Sigmoid colon (tissue), 7 donors: ENCODE results near the gene C19orf25. TPM values are rescaled to one million over a fixed set of nuclear protein-coding genes. Genes with fewer than 3 reads are reported as not detected.

Source experiments
- DNase-seq: peaks from one replicate; pipeline ENCODE4 v3.0.0-alpha.2; 2019
- H3K27ac ChIP-seq, 4 donors: fragments of 200-600 bp; sonication (generic); one replicate each; pipeline ENCODE4 v1.5.1; 2016 to 2019; ENCODE audit warnings: mild to moderate bottlenecking in 1 of 4
- H3K27me3 ChIP-seq, 3 donors: fragments of 200-600 bp; sonication (generic); one replicate each; pipeline ENCODE4 v1.5.1; 2019; ENCODE audit warnings: mild to moderate bottlenecking in 1 of 3
- H3K36me3 ChIP-seq, 4 donors: fragments of 200-600 bp; sonication (generic); one replicate each; pipeline ENCODE4 v1.5.1; 2016 to 2019
- H3K4me1 ChIP-seq, 4 donors: fragments of 200-600 bp; sonication (generic); one replicate each; pipeline ENCODE4 v1.5.1; 2017 to 2019
- H3K4me3 ChIP-seq, 4 donors: fragments of 200-600 bp; sonication (generic); one replicate each; pipeline ENCODE4 v1.5.1; 2017 to 2019; ENCODE audit warnings: mild to moderate bottlenecking in 2 of 4, moderate library complexity in 1 of 4
- H3K9me3 ChIP-seq, 4 donors: fragments of 200-600 bp in 3 of 4; sonication (generic) in 3 of 4; one replicate each; pipeline versions ENCODE4 v1.5.1 to v1.6.1; 2013 to 2019
- CTCF ChIP-seq, 4 experiments: fragments of 450-650 bp in 3 of 4; fragments of 200-600 bp in 1 of 4; IDR thresholded peaks; one replicate each; pipeline ENCODE4 v1.5.1; 2016 to 2019; ENCODE audit warnings: antibody characterized with exemption in 4 of 4, mild to moderate bottlenecking in 3 of 4, moderate library complexity in 2 of 4
- EP300 ChIP-seq, 4 donors: sonication (generic); formaldehyde crosslinking; IDR thresholded peaks; one replicate each; pipeline ENCODE4 v1.6.1; 2017; ENCODE audit warnings: antibody characterized with exemption in 4 of 4
- POLR2A ChIP-seq, 2 donors: fragments of 450-650 bp; IDR thresholded peaks; one replicate each; pipeline ENCODE4 v1.6.1; 2016; ENCODE audit warnings: antibody characterized with exemption in 2 of 2, mild to moderate bottlenecking in 2 of 2, moderate library complexity in 2 of 2
- POLR2AphosphoS5 ChIP-seq, 4 donors: sonication (generic); formaldehyde crosslinking; IDR thresholded peaks; one replicate each; pipeline ENCODE4 v1.6.1; 2017; ENCODE audit warnings: antibody characterized with exemption in 4 of 4
- WGBS, 2 donors: extraction: QIAGEN DNeasy Blood & Tissue Kit; methylation state at CpG; one replicate each; pipeline ENCODE4 v1.1.7; 2013; 5-methylcytosine and 5-hydroxymethylcytosine counted together
- intact Hi-C: fragments of 100-400 bp; cut with DNase I; formaldehyde crosslinking; loops from one replicate; pipeline ENCODE4 v1.15.1; 2023
- polyA plus RNA-seq, 3 donors: library from polyadenylated mRNA; stranded (reverse); fragments of 200-250 nt; gene quantifications; one replicate each; pipeline ENCODE4 v1.2.3, GENCODE V29; 2013
- total RNA-seq, 4 donors: library from RNA; depleted of rRNA; stranded (reverse); fragments of >200 nt; gene quantifications; one replicate each; pipeline ENCODE4 v1.1.0, GENCODE V29; 2016
- donor health status: healthy with polysubstance abuse.
- donor health status: Bipolar disorder and iron deficiency.
- donor health status: healthy.

C19orf25 gene
- total and polyA plus RNA-seq, 7 donors: 19.6 to 51.5 (median 26.0) TPM

GRCh38 chr19:1459479-1459878 lies 19.5 kb downstream of the C19orf25 start:
- no peak for DNase-seq
- H3K27ac ChIP-seq: no peak overlapping the region
- intact Hi-C loops: loop anchor here (10.0 kb wide), 1 partner anchor 305 kb away; no protein-coding TSS in a partner anchor
- TF ChIP-seq POLR2AphosphoS5 (IDR thresholded peaks at IDR 0.05) (no peak), EP300 (IDR thresholded peaks at IDR 0.05) (no peak), POLR2A (IDR thresholded peaks at IDR 0.05) (no peak), CTCF (IDR thresholded peaks at IDR 0.05) (no peak)
- peaks cover 32 to 42% (median 36%) of the 10 kb centered on the region in 3 donors for H3K27me3 ChIP-seq
- no peaks in the 10 kb centered on the region for H3K9me3 ChIP-seq
- peaks cover 0 to 11% (median 3%) of the 10 kb centered on the region in 4 donors for H3K36me3 ChIP-seq
- peaks cover 0 to 24% (median 16%) of the 10 kb centered on the region in 4 donors for H3K4me1 ChIP-seq
- no peak overlapping the region for H3K4me3 ChIP-seq
- WGBS, 2 donors: 79 to 80% methylated on average over 9 of the region's 9 CpGs

- Histone ChIP-seq H3K27ac (no peak overlapping the region), H3K36me3 (peaks cover 0 to 11% (median 3%) of the 10 kb centered on the region in 4 donors), H3K9me3 (no peaks in the 10 kb centered on the region), H3K4me3 (no peak overlapping the region), H3K4me1 (peaks cover 0 to 36% (median 27%) of the 10 kb centered on the region in 4 donors), H3K27me3 (peaks cover 42 to 56% (median 51%) of the 10 kb centered on the region in 3 donors)
- intact Hi-C loops: loop anchor here (10.0 kb wide), 1 partner anchor 307 kb away; no protein-coding TSS in a partner anchor
- TF ChIP-seq POLR2AphosphoS5 (IDR thresholded peaks at IDR 0.05) (no peak), EP300 (IDR thresholded peaks at IDR 0.05) (no peak), CTCF (IDR thresholded peaks at IDR 0.05) (no peak), POLR2A (IDR thresholded peaks at IDR 0.05) (no peak)
- no peak for DNase-seq
- WGBS, 2 donors: 59 to 81% methylated on average over 16 of the region's 16 CpGs
Measured at GRCh38 chr19:1457892-1458291, 21.1 kb downstream of the C19orf25 start.

GRCh38 chr19:1457031-1457739 lies 21.8 kb downstream of the C19orf25 start:
- no peak overlapping the region for H3K4me3 ChIP-seq
- no peak overlapping the region for H3K27ac ChIP-seq
- intact Hi-C loops: loop anchor here (10.0 kb wide), 1 partner anchor 308 kb away; no protein-coding TSS in a partner anchor
- TF ChIP-seq CTCF (IDR thresholded peaks at IDR 0.05) (no peak), EP300 (IDR thresholded peaks at IDR 0.05) (no peak), POLR2AphosphoS5 (IDR thresholded peaks at IDR 0.05) (peak in 1 of 4 donors; percentile 21), POLR2A (IDR thresholded peaks at IDR 0.05) (no peak)
- H3K9me3 ChIP-seq: no peaks in the 10 kb centered on the region
- 9 to 14% methylated on average over 48 of the region's 48 CpGs for WGBS, 2 donors
- peaks cover 0 to 36% (median 30%) of the 10 kb centered on the region in 4 donors for H3K4me1 ChIP-seq
- H3K27me3 ChIP-seq: peaks cover 49 to 64% (median 58%) of the 10 kb centered on the region in 3 donors
- peaks cover 0 to 11% (median 3%) of the 10 kb centered on the region in 4 donors for H3K36me3 ChIP-seq
- no peak for DNase-seq

- 19 to 40% methylated on average over 43 of the region's 43 CpGs for WGBS, 2 donors
- Histone ChIP-seq H3K4me3 (no peak overlapping the region), H3K4me1 (peaks cover 0 to 36% (median 30%) of the 10 kb centered on the region in 4 donors), H3K27ac (no peak overlapping the region), H3K36me3 (peaks cover 0 to 11% (median 3%) of the 10 kb centered on the region in 4 donors), H3K9me3 (no peaks in the 10 kb centered on the region), H3K27me3 (peaks cover 56 to 72% (median 67%) of the 10 kb centered on the region in 3 donors)
- TF ChIP-seq POLR2A (IDR thresholded peaks at IDR 0.05): no peak
- no peak for TF ChIP-seq POLR2AphosphoS5 (IDR thresholded peaks at IDR 0.05)
- no peak for TF ChIP-seq EP300 (IDR thresholded peaks at IDR 0.05)
- TF ChIP-seq CTCF (IDR thresholded peaks at IDR 0.05): no peak
- no peak for DNase-seq
- intact Hi-C loops: loop anchor here (10.0 kb wide), 1 partner anchor 308 kb away; no protein-coding TSS in a partner anchor
Measured at GRCh38 chr19:1456121-1456900, 22.7 kb downstream of the C19orf25 start.
